Measurements from ENCODE around the gene ID3.
A peak's percentile ranks its signal among the peaks of the same experiment; 100 is the strongest.

Gene ID3

DNA sequence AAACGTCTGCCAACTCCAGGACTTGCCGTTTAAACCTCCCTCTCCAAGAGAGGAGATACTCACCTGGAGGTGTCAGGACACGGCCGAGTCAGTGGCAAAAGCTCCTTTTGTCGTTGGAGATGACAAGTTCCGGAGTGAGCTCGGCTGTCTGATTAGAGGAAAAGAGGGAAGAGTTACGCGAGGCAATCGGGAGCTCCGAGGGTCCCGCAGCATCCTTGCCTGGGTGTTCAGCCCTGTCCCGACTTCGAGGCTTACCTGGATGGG lies 497 bp downstream of the ID3 start:
- TF ChIP-seq, protein P1, sequence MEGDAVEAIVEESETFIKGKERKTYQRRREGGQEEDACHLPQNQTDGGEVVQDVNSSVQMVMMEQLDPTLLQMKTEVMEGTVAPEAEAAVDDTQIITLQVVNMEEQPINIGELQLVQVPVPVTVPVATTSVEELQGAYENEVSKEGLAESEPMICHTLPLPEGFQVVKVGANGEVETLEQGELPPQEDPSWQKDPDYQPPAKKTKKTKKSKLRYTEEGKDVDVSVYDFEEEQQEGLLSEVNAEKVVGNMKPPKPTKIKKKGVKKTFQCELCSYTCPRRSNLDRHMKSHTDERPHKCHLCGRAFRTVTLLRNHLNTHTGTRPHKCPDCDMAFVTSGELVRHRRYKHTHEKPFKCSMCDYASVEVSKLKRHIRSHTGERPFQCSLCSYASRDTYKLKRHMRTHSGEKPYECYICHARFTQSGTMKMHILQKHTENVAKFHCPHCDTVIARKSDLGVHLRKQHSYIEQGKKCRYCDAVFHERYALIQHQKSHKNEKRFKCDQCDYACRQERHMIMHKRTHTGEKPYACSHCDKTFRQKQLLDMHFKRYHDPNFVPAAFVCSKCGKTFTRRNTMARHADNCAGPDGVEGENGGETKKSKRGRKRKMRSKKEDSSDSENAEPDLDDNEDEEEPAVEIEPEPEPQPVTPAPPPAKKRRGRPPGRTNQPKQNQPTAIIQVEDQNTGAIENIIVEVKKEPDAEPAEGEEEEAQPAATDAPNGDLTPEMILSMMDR (IDR thresholded peaks at IDR 0.05; ENCODE audit: low read depth, low read length, missing control alignments), result no peak
- peak overlapping the region; percentile 84 for H3K4me3 ChIP-seq (ENCODE audit: low read depth, low read length)
- DNase-seq (ENCODE audit: low read depth), result no peak

DNA sequence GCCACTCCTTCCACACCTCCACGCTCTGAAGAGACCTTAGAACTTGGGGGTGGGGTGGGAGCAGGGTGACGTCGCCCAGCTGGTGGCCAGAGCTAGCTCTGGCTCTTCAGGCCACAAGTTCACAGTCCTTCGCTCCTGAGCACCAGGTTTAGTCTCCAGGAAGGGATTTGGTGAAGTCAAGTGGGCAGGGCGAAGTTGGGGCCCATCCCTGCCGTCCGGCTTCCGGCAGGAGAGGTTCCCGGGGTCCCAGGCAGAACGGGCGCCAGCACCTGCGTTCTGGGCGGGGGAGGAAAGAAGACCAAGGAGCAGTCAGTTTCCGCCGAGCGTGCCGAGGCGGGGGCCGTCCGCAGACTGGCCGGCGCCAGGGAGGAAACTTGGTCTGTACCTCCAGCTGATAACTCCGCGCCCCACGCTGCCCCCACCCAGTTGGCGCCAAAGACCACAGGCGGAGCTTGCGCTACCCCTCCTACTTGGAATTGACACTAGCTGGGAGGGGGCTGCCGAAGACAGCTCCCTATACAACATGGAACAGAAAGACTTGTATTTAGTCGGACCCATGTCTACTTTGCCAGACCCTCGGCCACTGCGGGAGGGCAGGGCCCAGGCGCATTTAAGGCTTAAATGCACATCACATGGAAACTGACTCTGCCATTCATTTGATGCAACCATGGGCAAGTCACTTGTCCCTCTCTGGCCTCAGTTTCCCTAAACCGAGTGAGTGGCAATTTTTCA lies 995 bp downstream of the ID3 start:
- peak overlapping the region; percentile 84 for H3K4me3 ChIP-seq (ENCODE audit: low read depth, low read length)
- DNase-seq (ENCODE audit: low read depth), result no peak
- TF ChIP-seq, protein P1 (IDR thresholded peaks at IDR 0.05; ENCODE audit: low read depth, low read length, missing control alignments), result no peak

DNA sequence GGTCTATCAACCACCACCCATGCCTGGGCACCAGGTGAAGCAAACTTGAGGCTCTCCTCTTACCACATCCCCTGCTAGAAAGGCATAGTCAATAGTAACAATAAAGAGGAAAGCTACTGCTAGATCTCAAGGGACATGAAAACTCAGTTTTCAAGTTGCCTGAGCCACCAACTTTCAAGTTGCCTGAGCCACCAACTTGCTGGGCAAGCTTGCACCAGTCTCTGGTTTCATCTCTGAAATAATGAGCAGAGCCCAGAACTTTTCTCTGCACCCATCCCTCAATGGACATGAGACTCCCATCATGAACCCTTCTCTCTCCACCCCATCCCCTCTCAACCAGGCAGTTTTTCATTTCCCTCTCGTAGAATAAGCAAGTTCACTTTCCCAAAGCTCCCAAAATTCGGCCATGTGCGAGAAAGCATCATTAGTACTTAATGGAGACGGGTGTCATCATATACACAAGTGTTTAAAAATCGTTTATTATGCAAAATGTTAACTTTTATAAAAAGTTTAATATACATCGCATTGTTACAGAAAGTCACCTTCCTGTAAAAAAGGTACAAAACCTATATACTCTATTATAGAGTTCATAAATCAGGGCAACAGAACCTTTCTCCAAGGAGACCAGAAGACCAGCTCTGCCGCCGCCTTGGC lies 1.7 kb downstream of the ID3 start:
- peak overlapping the region; percentile 84 for H3K4me3 ChIP-seq (ENCODE audit: low read depth, low read length)
- no peak for DNase-seq (ENCODE audit: low read depth)
- TF ChIP-seq, protein P1 (IDR thresholded peaks at IDR 0.05; ENCODE audit: low read depth, low read length, missing control alignments), result no peak

DNA sequence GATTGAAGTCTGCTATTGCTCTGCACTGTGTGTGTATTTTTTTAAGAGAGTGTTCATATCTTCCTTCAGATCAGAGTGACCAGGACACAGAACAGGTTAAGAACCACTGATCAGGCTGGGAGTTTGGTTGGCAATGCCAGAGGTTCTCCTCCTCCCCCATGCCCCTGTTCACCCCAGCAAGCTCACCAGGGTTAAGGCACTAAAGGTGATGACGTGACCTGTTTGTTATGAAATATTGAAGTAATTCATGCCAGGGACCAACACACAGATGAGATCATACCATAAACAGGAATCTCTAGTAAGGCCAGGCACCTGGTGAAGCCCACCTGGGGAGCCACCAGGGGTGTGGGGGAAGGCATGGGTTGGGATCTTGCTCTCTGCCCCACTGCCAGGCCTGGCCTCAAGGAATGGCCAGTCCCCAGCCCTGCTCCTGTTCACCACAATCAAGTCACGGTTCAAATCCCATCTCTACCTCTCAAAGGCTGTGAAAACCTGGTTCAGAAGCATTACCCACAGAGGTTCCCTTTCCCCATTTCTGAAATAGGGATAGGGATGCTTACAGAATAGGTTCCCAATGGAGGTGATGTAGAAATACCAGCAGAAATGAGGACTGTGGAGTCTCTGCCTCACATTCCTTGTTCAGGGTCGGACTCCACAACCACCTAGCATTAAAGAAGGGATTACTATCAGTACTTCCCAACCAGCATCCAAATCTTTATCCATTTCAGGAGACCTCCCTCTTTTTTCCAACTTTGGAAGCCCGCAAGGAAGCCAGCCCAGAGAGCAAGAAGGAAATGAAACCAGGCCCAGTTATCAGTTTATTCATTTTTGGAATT lies 2.4 kb downstream of the ID3 start:
- no peak for DNase-seq (ENCODE audit: low read depth)
- TF ChIP-seq, protein P1 (IDR thresholded peaks at IDR 0.05; ENCODE audit: low read depth, low read length, missing control alignments), result no peak
- peak overlapping the region; percentile 84 for H3K4me3 ChIP-seq (ENCODE audit: low read depth, low read length)

DNA sequence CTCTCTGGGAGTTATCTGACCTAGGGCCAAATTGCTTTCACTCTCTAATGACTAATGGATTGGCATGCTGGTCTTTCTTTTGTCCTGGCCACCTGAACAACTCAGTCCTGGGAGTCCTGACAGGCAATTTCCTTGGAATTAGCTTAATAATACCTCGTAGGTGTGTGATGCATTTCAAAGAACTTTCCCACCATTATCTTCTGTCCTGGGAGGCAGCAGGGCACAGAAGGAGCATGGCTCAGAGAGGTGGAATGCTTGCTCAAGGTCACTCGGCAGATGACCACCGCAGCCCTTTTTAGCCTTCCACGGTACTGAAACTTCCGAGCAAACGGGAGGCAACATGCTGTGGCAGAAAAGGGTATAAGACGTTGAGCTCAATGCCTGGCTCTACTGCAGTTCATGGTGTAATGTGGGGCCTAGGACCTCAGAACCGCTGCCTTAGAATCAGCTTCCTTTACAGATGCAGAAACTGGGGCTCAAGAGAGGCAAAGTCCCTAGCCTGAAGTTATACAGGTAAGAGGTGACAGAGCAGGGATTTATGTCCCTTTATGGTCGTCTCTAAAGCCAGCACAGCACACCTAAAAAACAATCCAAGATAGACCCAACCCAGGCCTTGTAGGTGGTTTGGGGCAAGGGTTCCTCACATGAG lies 3.2 kb downstream of the ID3 start:
- no peak overlapping the region for H3K4me3 ChIP-seq (ENCODE audit: low read depth, low read length)

DNA sequence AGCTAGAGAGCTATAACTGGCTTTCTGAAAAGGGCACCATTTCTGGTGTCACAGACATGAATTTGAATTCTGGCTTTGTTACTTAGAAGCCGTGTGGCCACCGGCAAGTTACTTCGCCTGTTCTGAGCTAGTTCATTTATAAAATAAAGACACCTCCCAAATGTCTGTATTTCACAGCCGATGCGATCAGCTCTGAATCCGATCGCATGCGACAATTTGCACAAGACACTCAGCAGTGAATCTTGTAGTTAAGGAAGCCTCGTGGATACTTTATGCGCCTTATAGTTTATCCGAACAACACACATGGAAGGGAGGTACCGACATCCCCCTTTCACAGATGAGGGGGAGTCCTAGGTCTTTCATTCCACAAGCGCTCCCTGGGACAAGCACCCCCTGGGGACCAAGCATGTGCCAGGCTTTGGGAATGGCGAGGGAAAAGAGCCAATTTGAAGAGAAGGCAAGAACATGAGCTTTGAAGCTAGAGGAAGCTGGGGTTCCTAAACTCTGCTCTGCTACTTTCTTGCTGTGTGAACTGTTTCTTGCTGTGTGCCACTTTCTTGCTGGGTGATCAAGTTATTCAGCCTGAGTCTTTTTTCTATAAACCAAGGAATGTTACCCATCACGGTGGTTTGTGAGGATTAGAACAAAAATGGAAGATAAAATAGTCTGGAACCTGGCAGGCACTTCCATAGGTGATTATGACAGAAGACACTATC lies 3.9 kb downstream of the ID3 start:
- H3K4me3 ChIP-seq (ENCODE audit: low read depth, low read length), result peak overlapping the region; percentile 53
- DNase-seq (ENCODE audit: low read depth), result no peak
- TF ChIP-seq, protein P1 (IDR thresholded peaks at IDR 0.05; ENCODE audit: low read depth, low read length, missing control alignments), result no peak

More for the DNA sequence above, 3.2 kb downstream of the ID3 start:
- DNase-seq (ENCODE audit: low read depth), result no peak
- TF ChIP-seq, protein P1 (IDR thresholded peaks at IDR 0.05; ENCODE audit: low read depth, low read length, missing control alignments), result no peak
